NCI-H1436 (cell line): ENCODE measurements around the gene PRKD1.
A peak's percentile ranks its signal among the peaks of the same experiment; 100 is the strongest.

Experiments
- DNase-seq: peaks from one replicate; lab custom pipeline; 2025; lab: John Stamatoyannopoulos, UW

Gene PRKD1

DNA sequence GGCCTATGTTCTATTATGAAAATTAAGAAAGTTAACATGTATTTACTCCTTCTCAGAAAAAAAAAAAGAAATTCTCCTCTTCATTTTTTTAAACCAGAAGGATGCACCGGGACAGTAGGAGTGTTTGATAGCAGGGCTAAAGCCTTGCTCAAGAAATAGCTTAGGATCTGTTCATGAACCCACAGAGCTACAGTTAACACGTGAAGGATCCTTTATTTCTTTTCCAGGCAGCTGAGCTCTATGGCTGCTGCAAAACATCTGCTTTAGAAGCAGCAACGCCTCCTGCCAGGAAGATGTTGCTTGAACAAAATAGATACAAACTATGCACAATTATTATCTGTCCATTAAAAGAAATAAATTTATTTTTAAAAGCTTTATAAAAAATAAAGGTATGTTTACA lies 254.8 kb downstream of the PRKD1 start:
- no peak for DNase-seq

GRCh38 chr14:29671034-29671433 lies 256.6 kb downstream of the PRKD1 start:
- DNase-seq = no peak

GRCh38 chr14:29668201-29668600 lies 259.4 kb downstream of the PRKD1 start:
- peak; percentile 82 for DNase-seq

- no peak for DNase-seq
These were observed 263.1 kb downstream of the PRKD1 start for GRCh38 chr14:29664515-29664914.

DNA sequence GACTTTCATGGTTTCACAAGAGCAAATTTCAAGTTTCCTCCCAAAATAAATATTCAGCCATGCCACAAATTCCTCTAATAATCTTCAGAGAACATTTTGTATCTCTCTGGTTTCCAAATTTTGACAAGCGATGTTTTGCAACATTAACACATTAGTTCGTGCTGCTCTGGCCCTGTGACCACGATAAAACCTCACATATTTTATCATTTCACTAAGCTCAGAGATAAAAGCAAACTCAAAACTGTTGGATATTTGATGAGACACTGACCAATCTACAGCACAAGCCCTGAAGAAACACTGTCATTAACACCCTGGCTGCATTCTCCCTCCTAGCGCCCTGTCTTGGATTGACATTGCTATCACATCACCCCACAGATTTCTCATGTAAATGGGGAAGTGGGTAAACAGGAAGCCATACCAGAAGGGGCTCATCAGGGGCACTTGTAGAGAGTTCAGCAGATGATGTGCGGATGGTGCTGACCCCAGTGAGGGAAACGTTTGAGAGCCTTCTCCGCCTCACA lies 264.3 kb downstream of the PRKD1 start:
- no peak for DNase-seq

DNA sequence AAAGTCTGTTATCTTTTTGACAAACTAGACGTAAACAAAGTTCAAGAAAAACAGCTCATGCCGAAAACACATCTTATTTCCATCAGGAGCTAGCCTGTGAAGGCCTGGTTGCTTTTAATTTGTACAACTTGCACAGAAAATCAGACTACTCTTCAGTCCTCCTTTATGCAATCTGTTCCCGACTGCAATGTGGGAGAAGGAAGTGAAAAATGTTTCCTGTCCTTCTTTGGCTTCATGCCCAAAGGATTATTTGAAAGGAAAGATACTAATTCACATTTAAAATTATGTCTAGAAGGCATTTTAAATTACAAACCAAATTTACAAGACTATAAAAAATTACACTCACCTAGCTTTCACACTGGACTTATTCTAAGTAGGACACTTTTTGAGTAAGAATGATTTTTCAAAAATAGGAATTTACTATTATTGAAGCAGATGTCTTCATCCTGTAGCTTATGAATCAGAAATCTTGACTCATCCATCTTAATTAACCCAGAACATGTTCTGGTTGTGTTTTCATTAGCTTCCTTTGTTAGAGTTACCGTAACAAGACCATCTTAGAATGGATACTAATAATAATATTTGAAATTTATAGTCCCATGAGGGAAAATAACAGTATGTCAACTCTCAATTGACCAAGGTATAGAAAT lies 272.6 kb downstream of the PRKD1 start:
- no peak for DNase-seq

DNA sequence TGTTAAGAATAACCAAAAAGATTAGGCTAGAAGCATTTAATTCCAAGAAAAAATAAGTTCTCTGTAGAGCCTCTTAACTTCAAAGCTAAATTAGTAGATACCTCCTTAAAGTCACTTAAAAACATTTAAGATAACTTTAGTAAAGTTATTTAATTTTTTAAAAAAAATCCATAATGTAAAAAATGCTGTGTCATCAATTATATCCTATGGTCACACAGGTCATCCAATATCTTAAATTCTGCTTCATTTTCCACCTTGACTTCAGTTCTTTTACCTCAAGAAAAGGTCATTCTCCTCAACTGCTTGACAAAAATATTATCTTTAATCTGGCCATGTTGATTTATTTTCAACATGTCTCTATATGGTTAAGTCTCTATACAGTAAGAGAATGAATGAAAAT lies 274.3 kb downstream of the PRKD1 start:
- no peak for DNase-seq

DNA sequence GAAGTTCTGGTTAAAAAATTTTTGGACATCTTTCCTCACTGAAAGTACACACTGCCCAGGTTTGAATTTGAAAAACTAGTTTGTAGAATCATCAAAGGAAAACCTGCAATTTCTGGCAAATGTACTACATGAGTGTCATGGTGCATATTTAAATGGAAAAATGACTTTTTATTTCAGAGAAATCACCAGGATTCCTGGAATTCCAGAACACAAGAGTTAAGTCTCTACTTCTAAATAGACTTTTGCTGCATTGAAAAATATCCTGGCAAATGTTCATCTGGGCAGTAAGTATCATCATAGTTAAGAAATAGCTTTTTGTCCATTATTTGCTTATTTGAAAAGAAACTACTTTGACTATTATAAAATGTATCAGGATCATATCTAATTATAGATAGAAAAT lies 275.1 kb downstream of the PRKD1 start:
- no peak for DNase-seq

DNA sequence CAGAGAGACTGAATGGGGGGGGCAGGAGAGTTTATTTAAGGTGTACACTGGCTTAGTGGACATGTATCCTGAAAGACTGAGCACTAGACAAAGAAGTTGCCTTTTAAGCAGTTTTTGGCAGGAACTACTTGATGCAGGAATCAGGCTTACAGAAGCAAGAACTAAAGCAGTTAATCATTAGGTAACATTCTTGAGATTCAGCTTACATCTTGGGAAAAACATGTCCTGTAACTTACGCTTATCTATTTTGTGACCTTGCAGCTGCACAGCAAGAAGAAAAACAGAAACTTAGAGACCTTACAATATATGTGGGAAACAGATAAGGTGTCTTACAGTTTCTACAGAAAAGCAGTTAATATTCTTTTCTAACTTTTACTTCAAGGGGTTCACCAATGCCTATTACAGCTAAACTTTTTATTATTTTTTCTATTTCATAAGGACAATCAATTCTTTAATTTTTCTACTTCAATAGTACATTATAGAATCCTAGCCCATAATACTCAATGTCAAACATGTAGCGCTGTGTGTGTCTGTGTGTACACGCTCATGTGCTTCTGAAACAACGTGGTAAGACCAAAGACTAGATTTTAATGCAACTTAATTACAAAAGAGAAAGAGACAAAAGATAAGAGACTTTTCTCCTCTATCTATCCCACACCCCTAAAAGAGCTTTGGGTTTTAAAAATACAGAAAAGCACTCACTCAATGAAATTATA lies 276.9 kb downstream of the PRKD1 start:
- DNase-seq = no peak

- no peak for DNase-seq
These were observed 278.5 kb downstream of the PRKD1 start for GRCh38 chr14:29649170-29649569.

DNA sequence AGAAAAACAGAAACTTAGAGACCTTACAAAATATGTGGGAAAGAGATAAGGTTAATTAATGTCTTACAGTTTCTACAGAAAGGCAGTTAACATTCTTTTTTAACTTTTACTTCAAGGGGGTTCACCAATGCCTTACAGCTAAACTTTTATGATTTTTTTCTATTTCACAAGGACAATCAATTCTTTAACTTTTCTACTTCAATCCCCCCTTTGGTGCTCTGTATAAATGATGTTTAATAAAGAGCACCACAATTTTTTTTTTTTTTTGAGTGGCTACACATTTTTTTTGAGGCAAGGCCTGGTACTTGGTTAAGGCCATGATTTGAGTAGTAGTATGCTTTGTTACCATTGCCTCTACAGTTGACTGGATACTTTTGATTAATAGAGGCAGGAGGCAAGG lies 279.6 kb downstream of the PRKD1 start:
- no peak for DNase-seq

GRCh38 chr14:29645117-29645516 lies 282.5 kb downstream of the PRKD1 start:
- DNase-seq = no peak

- no peak for DNase-seq
These were observed 284.0 kb downstream of the PRKD1 start for GRCh38 chr14:29643433-29644211.

- DNase-seq = no peak
These were observed 290.2 kb downstream of the PRKD1 start for GRCh38 chr14:29637411-29637810.

- no peak for DNase-seq
These were observed 290.8 kb downstream of the PRKD1 start for GRCh38 chr14:29636870-29637269.

GRCh38 chr14:29630566-29631160 lies 297.0 kb downstream of the PRKD1 start:
- DNase-seq = no peak

- no peak for DNase-seq
These were observed 297.8 kb downstream of the PRKD1 start for GRCh38 chr14:29629839-29630238.

DNA sequence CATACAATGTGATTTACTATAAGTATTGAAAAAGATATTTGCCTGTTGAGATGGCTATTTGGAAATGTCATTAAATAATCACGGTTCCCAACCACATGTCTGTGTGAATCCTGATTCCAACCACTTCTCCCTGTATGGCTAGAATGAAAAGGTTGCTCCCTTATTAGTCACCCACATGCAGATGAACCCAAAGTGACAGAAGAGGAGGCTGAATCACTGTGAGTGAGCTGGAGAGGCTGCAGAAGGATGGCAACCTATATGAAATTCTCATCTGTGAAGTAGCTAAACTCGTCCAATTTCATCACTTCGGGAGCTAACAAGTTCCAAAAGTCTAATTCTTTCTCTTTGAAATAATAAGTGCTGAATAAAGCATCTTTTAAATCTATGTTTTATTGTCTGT lies 300.5 kb downstream of the PRKD1 start:
- no peak for DNase-seq

GRCh38 chr14:29618323-29619067 lies 309.2 kb downstream of the PRKD1 start:
- DNase-seq = no peak

- DNase-seq = no peak
These were observed 310.7 kb downstream of the PRKD1 start for GRCh38 chr14:29616922-29617321.

- no peak for DNase-seq
These were observed 318.8 kb downstream of the PRKD1 start for GRCh38 chr14:29608861-29609260.

DNA sequence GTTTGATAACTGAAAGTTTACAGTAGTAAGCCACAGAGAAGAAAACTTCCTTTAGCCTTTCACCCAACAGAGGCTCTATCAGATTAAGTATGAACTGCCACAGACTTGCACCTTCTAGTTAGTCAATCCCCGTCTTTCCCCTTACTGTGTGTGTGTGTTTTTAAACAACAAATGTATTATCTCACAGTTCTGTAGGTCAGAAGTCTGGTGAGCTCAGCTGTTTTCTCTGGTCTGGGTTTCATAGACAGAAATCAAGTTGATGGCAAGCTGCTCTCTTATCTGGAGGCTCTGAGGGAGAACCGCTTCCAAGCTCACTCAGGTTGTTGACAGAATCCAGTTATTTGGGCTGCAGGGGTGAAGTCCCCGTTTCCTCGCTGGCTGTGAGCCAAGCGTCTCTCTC lies 320.5 kb downstream of the PRKD1 start:
- no peak for DNase-seq
